NCI-H1048 (cell line): ENCODE results near the gene HPS6.
A peak's percentile ranks its signal among the peaks of the same experiment; 100 is the strongest.
"Not testable (repeated sequence)": the region's sequence is repeated elsewhere in the genome, so short reads cannot be mapped to it uniquely, and the experiment has no call there.

Source experiments
- DNase-seq: peaks from one replicate; lab custom pipeline; 2025; lab: John Stamatoyannopoulos, UW

Gene HPS6

GRCh38 chr10:102064868-102065560 lies at the start of gene HPS6:
HPS6 (plus strand) TSS chr10:102065349; CDS start chr10:102065475, 126 bp downstream.
- peak; percentile 81 for DNase-seq

GRCh38 chr10:102016416-102016815 lies 48.7 kb upstream of the HPS6 start:
- DNase-seq, result no peak

- DNase-seq, result no peak
Measured at GRCh38 chr10:102017295-102017694, 47.9 kb upstream of the HPS6 start.

- no peak for DNase-seq
Measured at GRCh38 chr10:102020938-102021337, 44.2 kb upstream of the HPS6 start.

- DNase-seq, result no peak
Measured at GRCh38 chr10:102024799-102025198, 40.4 kb upstream of the HPS6 start.

- DNase-seq, result no peak
Measured at GRCh38 chr10:102027261-102027660, 37.9 kb upstream of the HPS6 start.

GRCh38 chr10:102033787-102034186 lies 31.4 kb upstream of the HPS6 start:
- no peak for DNase-seq

- not testable (repeated sequence) for DNase-seq
Measured at GRCh38 chr10:102035807-102036206, 29.3 kb upstream of the HPS6 start.

- DNase-seq, result no peak
Measured at GRCh38 chr10:102038410-102038809, 26.7 kb upstream of the HPS6 start.

- no peak for DNase-seq
Measured at GRCh38 chr10:102040305-102041050, 24.7 kb upstream of the HPS6 start.

GRCh38 chr10:102045292-102045691 lies 19.9 kb upstream of the HPS6 start:
- DNase-seq, result no peak

- no peak for DNase-seq
Measured at GRCh38 chr10:102046095-102046494, 19.1 kb upstream of the HPS6 start.

- DNase-seq, result not testable (repeated sequence)
Measured at GRCh38 chr10:102054881-102055646, 10.1 kb upstream of the HPS6 start.

GRCh38 chr10:102055647-102056419 lies 9.3 kb upstream of the HPS6 start, which contains the start of gene ARMH3:
ARMH3 (minus strand) TSS chr10:102056173; CDS start chr10:102040114, 16,059 bp downstream.
- peak; percentile 85 for DNase-seq

GRCh38 chr10:102059987-102060386 lies 5.2 kb upstream of the HPS6 start:
- no peak for DNase-seq

GRCh38 chr10:102064503-102064867 lies 664 bp upstream of the HPS6 start:
- no peak for DNase-seq

GRCh38 chr10:102065561-102066398 lies 631 bp downstream of the HPS6 start:
- no peak for DNase-seq

- DNase-seq, result no peak
Measured at GRCh38 chr10:102066399-102067088, 1.4 kb downstream of the HPS6 start.

- no peak for DNase-seq
Measured at GRCh38 chr10:102067091-102067916, 2.2 kb downstream of the HPS6 start.
